G401 (cell line): ENCODE results near the gene USH2A. TPM values are rescaled to one million over a fixed set of nuclear protein-coding genes. Genes with fewer than 3 reads are reported as not detected.
"Not testable (repeated sequence)": the region's sequence is repeated elsewhere in the genome, so short reads cannot be mapped to it uniquely, and the experiment has no call there.

Source experiments
- DNase-seq: peaks from one replicate; pipeline ENCODE4 v3.0.0-alpha.2; 2015; ENCODE audit warnings: low spot score
- in situ Hi-C: cut with HindIII; loops from 2 replicates; pipeline ENCODE4 v1.10.0; 2016; ENCODE audit warnings: low sequenced_read_pairs, mixed read lengths
- total RNA-seq: library from RNA; depleted of rRNA; stranded (reverse); fragments of >200 nt; shearing (Covaris generic); gene quantifications from 2 replicates; pipeline ENCODE4 v1.2.3, GENCODE V29; 2014

The USH2A gene
- total RNA-seq, 1 experiment from 2014 or later = not detected

DNA sequence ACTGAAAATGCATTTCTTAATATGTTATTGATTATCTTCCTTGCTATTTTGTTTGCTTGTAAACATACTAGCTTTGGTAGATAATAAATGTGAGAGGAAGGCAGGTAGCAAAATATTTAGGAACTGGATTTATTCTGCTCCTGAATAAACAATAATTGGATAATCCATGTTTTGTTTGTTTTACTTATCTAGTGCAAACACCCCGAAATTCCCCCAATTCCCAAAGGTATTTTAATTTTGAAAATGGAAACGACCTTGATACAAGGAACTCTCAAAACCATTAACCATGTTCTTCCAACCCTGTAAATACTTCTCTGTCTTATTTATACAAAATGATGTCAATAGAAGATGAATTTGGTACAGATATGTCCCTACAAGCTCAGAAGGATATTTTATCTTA lies 3.0 kb downstream of the USH2A start:
- DNase-seq = no peak
- in situ Hi-C loops = no loop called here

DNA sequence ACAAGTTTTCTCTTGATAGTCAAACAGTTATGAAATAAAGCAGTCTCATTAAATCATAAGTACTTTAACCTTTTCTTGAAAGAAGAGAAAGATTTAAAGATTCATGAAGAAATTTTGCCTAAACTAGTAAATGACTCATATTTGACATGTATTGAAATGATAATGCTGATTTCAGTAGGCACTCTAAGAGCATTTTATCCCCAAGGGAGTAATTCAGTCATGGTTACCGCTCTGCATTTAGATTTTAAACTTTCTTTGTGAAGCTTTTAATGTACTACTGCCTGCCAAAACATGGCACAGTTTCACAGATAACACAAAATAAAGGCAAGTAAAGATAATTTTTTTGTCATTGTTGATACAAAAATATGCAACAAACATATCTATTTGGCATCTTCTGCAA lies 6.8 kb downstream of the USH2A start:
- in situ Hi-C loops = no loop called here
- no peak for DNase-seq

DNA sequence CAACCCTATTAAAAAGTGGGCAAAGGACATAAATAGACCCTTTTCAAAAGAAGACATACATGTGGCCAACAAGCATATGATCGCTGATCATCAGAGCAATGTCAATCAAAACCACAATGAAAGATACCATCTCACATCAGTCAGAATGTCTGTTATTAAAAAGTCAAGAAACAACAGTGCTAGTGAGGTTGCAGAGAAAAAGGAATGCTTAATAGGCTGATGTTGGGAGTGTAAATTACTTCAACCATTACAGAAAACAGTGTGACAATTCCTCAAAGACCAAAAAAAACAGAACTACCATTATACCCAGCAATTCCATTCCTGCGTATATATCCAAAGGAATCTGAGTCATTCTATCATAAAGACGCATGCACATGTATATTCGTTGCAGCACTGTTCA lies 13.2 kb downstream of the USH2A start:
- in situ Hi-C loops = no loop called here
- DNase-seq = no peak

DNA sequence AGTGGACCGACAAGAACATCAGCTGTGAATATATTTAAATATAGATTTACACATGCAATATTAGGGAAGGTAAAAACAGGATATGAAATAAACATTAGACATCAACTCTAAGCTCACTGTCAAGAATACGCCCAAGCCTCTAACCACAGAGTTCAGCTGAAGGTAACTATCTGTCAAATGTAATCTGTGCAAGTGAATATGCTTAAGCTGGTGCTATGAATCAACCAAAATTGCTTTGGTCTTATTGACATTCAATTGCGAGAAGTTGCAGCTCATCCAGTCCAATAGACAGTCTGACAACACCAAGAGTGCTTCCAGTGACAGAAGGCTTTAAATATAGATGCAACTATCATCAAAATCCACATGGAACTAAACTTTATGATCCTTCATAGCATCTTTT lies 32.3 kb downstream of the USH2A start:
- in situ Hi-C loops = no loop called here

DNA sequence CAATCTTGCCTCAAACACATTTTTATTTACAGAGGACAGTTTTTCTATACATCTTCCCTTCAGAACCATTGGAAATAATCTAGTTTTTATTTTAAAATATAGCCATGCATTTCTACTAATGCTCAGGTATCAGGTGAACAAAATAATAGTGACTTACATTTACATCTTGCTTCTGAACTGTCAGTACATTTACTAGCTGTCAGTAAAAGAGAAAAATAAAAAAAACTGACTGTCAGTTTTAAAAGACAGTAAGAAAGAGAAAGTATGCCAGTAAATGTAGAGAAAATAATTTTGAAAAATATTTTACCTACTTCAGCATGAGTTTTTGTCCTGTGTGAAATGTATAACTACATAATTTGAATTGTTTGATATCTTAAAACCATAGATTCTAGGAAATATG lies 33.5 kb downstream of the USH2A start:
- in situ Hi-C loops = no loop called here
- no peak for DNase-seq

More for the DNA sequence above, 32.3 kb downstream of the USH2A start:
- DNase-seq = no peak

DNA sequence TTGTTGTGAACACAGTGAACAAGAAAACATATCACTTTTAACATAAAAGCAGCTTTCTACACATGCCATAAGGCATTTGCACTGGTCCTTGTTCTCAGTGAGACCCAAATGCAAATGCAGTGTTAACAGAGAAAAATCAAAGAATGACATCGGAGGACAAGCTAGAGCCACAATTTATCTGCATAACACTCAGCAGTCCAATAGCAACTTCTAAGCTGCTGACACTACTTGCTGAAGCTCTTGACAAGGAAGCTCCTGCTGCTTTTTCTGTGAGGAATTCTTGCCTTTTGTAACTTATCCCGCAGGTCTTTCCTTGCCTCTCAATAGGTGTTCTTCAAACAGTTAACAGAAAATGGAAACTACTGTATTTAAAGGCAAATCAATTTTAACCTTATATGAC lies 34.7 kb downstream of the USH2A start:
- no peak for DNase-seq
- in situ Hi-C loops = no loop called here

DNA sequence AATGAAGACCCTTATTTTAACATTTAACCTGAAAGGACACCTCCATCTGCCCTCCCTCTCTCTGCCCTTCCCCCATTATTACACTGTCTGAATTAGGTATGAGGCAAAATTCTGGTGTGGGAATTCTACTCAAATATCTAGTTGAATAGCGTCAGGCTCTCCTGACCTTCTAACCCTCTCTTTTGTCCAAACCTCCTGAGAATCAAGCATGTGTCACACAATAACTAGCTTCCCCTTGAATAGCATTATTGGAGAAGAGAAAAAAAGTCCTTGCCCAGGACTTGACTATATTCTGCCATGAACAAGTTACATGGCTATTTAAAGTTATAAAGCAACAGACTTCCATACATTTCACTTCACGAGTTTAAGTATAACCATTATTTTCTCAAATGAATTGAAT lies 35.5 kb downstream of the USH2A start:
- in situ Hi-C loops = no loop called here
- DNase-seq = no peak

DNA sequence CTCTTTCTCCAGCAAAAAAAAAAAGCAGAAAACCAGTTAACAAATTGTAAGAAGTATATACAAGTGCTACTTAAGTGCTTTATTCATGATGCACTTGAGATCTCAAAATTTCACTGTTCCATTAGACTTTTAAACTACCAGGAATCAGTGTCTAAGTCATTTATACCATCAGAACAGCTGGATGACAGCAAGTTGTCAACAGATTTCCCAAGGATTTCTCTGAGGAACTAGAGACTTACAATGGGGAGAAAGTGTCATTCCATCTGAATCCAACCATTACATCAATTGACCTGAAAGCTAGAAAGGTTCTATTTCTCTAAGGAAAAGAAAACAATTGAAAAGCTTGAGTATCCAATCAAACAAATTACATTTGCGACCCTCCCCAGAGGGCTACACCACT lies 43.8 kb downstream of the USH2A start:
- DNase-seq = no peak
- in situ Hi-C loops = no loop called here

DNA sequence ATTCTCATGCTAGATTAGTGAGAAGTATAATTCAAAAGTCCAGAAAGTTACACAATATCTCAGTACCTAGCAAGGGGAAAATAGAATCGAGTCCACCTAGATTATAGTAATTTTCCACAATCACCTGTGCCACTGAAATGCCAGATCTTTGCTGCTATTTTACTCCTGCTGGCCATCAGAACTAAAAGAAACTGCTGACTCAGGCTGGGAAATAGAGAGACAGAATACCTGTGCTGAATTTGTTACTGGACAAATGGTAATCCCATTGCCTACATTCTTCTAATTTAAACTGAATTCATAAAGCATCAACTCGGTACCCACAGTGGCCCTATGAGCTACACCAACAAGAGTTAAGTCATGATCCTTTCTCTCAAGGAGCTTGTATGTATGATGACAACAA lies 55.0 kb downstream of the USH2A start:
- no peak for DNase-seq
- in situ Hi-C loops = no loop called here

DNA sequence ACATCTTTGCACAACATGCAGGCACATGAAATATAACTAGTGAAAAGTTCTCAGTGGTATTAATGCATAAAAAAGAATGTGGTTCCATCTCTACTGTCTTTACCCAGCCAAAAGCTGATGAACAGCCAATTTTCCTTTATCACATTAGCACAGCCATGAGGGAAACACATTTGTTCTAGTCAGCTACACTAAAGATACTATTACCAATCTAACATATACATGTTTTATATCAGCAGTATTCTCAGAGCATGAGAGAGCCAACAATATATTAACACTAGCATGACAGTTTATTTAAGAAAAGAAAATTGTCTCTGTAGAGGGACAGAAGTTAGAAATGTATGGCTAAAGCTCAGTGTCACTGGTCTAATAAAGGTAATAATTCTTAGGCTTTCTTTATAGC lies 56.3 kb downstream of the USH2A start:
- no peak for DNase-seq
- in situ Hi-C loops = no loop called here

DNA sequence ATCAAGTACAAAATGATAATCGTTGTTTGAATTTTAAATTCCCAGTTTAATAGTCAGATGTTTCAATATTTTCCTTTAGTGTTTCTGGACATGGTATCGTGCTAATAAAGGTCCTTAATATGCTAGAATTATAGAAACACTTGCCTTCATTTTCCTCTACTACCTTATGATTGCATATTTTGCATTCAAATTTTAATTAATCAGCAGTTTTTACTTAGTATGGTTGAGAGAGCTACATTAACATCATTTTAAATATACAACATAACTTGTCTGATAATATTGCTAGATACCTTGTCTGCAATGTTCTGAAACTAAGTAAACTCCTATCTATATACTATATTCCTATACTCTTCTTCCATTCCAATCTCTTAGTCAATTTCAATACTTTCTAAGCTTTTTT lies 66.3 kb downstream of the USH2A start:
- in situ Hi-C loops = no loop called here
- DNase-seq = no peak

DNA sequence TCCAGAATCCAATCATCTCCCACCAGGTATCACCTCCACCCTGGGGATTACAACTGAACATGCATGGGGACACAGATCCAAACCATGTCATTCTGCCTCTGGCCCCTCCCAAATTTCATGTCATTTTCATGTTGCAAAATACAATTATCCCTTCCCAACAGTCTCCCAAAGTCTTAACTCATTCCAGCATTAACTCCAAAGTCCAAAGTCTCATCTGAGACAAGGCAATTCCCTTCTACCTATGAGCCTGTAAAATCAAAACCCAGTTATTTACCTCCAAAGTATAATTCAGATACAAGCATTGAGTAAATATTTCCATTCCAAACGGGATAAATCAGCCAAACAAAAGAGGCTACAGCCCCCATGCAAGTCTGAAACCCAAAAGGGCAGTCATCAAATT lies 73.1 kb downstream of the USH2A start:
- no peak for DNase-seq

DNA sequence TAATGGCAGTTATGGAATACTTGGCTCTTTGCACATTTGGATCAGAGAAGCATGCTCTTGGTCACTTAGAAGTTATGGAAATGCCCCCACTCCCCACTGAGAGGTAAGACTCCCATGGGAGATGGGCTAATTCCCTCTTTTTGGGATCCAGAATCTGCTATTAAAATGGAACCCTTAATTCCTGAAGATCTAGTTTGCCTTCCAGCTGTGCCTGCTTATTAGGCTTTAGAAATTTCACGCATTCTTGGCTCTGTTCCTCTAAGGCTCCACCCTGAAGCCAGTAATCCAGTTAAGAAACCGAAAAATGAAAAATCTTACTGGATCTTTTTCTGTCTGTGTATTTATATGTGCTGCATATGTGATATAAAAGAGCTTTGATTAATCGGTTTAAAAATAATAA lies 76.7 kb downstream of the USH2A start:
- in situ Hi-C loops = no loop called here
- DNase-seq = no peak

More for the DNA sequence above, 73.1 kb downstream of the USH2A start:
- in situ Hi-C loops = no loop called here

DNA sequence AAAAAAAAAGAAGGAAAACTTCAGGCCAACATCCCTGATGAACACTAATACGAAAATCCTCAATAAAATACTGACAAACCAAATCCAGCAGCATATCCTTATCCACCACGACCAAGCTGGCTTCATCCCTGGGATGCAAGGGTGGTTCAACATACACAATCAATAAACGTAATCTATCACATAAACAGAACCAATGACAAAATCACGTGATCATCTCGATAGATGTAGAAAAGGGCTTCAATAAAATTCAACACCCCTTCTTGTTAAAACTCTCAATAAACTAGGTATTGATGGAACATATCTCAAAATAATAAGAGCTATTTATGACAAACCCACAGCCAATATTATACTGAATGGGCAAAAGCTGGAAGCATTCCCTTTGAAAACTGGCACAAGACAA lies 82.7 kb downstream of the USH2A start:
- in situ Hi-C loops, DNase-seq: not testable (repeated sequence)

DNA sequence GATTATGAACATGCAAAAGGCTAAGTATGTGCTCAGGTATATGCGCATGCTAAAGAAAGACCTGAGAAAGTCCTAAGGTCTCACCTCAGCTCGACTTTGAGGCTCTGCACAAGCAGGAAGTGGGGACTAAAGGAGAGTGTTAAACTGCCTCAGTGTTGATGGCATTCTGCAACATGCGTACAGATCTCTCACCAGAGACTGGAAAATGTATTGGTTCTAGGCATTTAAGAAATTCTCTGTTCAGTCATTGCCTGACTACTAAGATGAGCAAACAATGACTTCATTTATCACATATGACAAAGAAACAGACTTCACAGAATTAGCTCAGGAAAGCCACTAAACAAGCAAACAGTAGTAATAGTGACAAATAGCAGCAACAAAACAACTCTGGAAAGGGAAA lies 90.8 kb downstream of the USH2A start:
- in situ Hi-C loops = no loop called here

DNA sequence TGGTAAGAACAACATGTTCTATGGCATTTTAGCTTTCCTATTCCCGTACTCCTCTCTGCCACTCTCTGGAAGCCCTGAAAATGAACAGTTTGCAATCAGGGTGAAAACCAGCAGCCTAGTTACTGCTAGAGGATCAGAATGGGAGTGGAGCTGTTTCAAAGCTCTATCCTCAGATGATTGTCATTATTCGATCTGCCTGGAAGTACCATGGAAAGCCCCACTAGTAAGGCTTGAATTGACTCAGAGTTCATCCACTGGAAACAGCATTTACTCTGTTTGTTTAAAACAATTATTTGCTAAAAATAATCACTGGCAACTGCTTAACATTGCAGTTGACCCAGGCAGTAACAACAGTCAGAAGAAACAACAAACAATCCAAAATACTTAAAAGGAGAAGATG lies 91.2 kb downstream of the USH2A start:
- in situ Hi-C loops = no loop called here
- no peak for DNase-seq

More for the DNA sequence above, 90.8 kb downstream of the USH2A start:
- DNase-seq = no peak

DNA sequence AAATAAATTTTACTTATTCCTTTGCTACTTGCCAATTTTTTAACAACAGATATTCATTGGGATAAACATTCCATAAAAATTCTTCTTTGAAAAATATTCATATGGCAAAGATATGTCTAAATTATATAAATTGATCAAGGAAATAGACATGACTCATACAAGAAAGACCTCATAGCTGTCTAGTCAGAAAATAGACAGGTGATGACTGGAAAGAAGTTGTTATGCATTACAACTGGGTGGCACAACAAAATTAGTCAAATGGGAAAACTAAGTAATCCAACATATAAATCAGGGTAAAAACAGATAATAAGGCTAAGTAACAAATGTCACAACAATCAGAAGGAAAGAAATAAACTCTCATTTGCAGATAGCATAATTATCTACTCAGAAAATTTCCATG lies 92.0 kb downstream of the USH2A start:
- in situ Hi-C loops = no loop called here
- DNase-seq = no peak

DNA sequence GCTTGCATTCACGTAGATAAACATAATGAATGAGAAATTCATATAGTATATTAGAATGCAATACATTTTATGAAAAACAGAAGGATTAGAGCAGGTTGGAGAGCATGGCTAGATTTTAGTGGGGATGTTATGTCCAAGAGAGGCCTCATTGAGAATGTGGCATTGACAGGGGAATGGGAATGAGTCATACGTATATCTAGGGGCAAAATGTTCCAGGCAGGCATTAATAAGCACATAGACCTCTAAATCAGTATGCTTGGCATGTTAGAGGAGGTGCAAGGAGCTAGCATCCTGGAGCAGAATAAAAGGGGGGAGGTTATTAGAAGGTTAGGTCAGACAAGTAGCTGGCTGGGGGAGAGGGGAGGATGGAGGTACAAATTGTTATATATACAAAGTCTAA lies 93.0 kb downstream of the USH2A start:
- no peak for DNase-seq
- in situ Hi-C loops = no loop called here

DNA sequence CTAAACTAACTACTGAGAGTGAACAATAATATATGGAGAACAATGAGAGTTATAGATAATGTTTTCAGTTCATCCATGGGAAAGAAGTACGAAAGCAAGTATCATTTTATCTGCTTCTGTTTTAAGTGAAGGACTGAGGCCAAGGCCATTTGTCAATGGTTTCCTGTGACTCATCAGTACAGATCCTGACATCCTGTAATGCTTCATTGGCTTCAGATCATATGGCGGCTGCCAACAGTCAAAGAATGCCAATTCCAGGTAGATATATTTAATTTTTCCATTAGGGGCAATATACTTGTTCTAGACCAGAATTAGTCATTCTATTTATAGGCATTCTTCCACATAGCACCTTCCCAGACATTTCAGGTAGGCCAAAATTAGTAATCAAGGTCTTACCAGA lies 97.3 kb downstream of the USH2A start:
- in situ Hi-C loops = no loop called here

DNA sequence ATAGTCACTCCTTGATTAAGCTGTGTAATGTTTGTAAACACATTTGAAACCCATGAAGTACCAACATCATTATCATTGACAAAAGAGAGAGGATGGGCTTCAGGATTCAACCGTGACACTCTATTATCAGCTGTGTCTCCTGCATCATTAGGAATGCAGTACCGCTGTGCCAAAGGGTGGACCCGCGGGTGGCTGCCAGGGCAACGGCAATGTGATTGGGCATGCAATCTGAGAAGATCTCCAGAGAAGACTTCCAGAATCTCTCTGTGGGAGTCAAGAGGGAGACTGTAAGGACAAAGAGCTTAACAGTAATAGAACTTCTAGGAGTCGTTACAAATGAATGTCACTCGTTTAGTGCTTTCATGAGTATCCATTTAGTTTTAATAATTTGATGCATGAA lies 97.9 kb downstream of the USH2A start:
- no peak for DNase-seq
- in situ Hi-C loops = no loop called here

More for the DNA sequence above, 97.3 kb downstream of the USH2A start:
- no peak for DNase-seq

DNA sequence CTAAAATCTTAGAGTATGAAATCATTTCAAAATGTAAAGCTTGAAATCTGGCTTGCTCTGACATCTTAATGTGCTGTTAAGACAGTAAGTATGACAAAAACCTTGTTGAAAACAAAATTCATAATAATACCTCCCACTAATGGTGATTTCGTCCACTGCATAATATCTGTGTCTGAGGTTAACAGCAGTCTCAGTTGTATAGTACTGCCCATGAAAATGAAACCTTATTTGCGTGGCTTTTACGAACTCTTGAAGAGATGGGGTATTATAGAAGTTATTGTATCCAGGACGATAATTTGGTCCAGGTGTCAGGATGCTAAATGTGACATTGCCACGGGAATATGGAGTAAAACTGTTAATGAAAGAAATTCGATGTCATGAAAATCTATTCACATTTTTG lies 99.9 kb downstream of the USH2A start:
- no peak for DNase-seq
- in situ Hi-C loops = no loop called here

DNA sequence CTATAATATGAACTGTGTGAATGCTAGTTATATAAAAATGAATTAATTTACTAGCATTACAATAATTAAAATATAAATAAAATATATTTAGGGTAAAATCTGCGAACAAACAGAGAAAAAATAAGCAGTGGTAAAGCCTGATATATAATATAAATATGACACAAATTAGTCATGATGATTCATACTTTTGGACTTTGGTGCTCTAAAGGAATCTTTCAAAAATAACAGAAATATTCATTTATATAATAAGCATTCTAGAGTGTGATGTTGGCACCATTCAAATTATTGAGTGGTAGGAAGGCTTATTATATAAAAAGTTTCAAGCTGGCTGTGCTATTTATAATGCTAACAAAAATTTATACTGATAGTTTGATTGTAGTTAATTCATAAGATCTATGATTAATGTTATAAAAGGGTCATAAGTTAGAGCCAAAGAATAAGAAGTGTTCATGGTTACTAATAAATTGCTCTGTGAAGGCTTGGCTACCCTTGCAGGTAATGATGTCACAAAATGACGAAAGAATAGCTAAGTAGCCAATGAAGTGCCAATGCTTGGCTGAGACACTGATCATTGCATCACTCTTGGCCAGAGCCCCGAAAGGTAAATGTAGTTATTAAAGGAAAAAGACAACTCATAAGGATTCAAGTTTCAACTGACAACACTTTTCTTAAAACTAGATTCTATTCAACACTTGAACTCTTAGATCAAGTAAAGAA lies 108.7 kb downstream of the USH2A start:
- DNase-seq = no peak
- in situ Hi-C loops = no loop called here
